Uterus (tissue), 4 donors: ENCODE data around the gene LRRC3. TPM values are rescaled to one million over a fixed set of nuclear protein-coding genes. Genes with fewer than 3 reads are reported as not detected.
"Not testable (repeated sequence)": the region's sequence is repeated elsewhere in the genome, so short reads cannot be mapped to it uniquely, and the experiment has no call there.

Experiments used
- DNase-seq, 2 donors: peaks; one replicate each; pipeline ENCODE4 v3.0.0-alpha.2; 2019 to 2020
- H3K27ac ChIP-seq, 2 donors: fragments of 200-600 bp; sonication (generic); 1 replicate in 1 of 2; 2 replicates in 1 of 2; pipeline ENCODE4 v1.5.1; 2016 to 2018
- H3K27me3 ChIP-seq, 2 donors: fragments of 200-600 bp; sonication (generic); one replicate each; pipeline ENCODE4 v1.5.1; 2018 to 2019; ENCODE audit warnings: control low read depth in 1 of 2
- H3K36me3 ChIP-seq, 2 donors: fragments of 200-600 bp; sonication (generic); one replicate each; pipeline ENCODE4 v1.5.1; 2019; ENCODE audit warnings: control low read depth in 1 of 2
- H3K4me1 ChIP-seq, 2 donors: fragments of 200-600 bp; sonication (generic); one replicate each; pipeline ENCODE4 v1.5.1; 2018 to 2019; ENCODE audit warnings: control low read depth in 1 of 2
- H3K4me3 ChIP-seq, 2 donors: fragments of 200-600 bp; sonication (generic); 1 replicate in 1 of 2; 2 replicates in 1 of 2; pipeline ENCODE4 v1.5.1; 2018 to 2019; ENCODE audit warnings: mild to moderate bottlenecking in 1 of 2
- H3K9me3 ChIP-seq, 2 donors: fragments of 200-600 bp; sonication (generic); one replicate each; pipeline ENCODE4 v1.5.1; 2019; ENCODE audit warnings: control low read depth in 1 of 2
- CTCF ChIP-seq, 4 experiments: fragments of 200-600 bp in 2 of 4; fragments of 450-650 bp in 2 of 4; sonication (generic) in 2 of 4; IDR thresholded peaks; one replicate each; pipeline ENCODE4 v1.5.1; 2016 to 2019; ENCODE audit warnings: antibody characterized with exemption in 4 of 4, mild to moderate bottlenecking in 2 of 4, moderate library complexity in 1 of 4
- POLR2A ChIP-seq, 2 donors: fragments of 450-650 bp; IDR thresholded peaks; one replicate each; pipeline ENCODE4 v1.6.1; 2016; ENCODE audit warnings: antibody characterized with exemption in 2 of 2, mild to moderate bottlenecking in 1 of 2, moderate library complexity in 1 of 2
- intact Hi-C: fragments of 100-400 bp; cut with DNase I; formaldehyde crosslinking; loops from one replicate; pipeline ENCODE4 v1.15.1; 2023; ENCODE audit warnings: low total_unique reads
- total RNA-seq, 4 donors: library from RNA; depleted of rRNA in 3 of 4; stranded (reverse); fragments of >200 nt in 3 of 4; gene quantifications; one replicate each; pipeline versions ENCODE4 v1.1.0 to v1.2.4, GENCODE V29; 2014 to 2023
- donor health status: DM: yes; HTN: yes; CAD: no.

The LRRC3 gene
- total RNA-seq, 4 donors from 2014 or later: under 0.01 to 2.3 (median 2.3) TPM; not detected in 1

GRCh38 chr21:44499631-44500030 lies 44.3 kb downstream of the LRRC3 start:
- no peak for DNase-seq
- Histone ChIP-seq H3K4me3 (no peak overlapping the region), H3K4me1 (no peaks in the 10 kb centered on the region), H3K36me3 (no peaks in the 10 kb centered on the region), H3K27ac (no peak overlapping the region), H3K9me3 (no peaks in the 10 kb centered on the region), H3K27me3 (no peaks in the 10 kb centered on the region)
- TF ChIP-seq CTCF (IDR thresholded peaks at IDR 0.05) (no peak), POLR2A (IDR thresholded peaks at IDR 0.05) (no peak)
- intact Hi-C loops: no loop called here

GRCh38 chr21:44500111-44500510 lies 44.8 kb downstream of the LRRC3 start:
- no peaks in the 10 kb centered on the region for H3K4me1 ChIP-seq
- H3K27me3 ChIP-seq: no peaks in the 10 kb centered on the region
- no peaks in the 10 kb centered on the region for H3K36me3 ChIP-seq
- H3K27ac ChIP-seq: no peak overlapping the region
- TF ChIP-seq POLR2A (IDR thresholded peaks at IDR 0.05) (no peak), CTCF (IDR thresholded peaks at IDR 0.05) (no peak)
- H3K4me3 ChIP-seq: no peak overlapping the region
- intact Hi-C loops: no loop called here
- DNase-seq: no peak
- no peaks in the 10 kb centered on the region for H3K9me3 ChIP-seq

GRCh38 chr21:44502171-44502958 lies 47.1 kb downstream of the LRRC3 start:
- Histone ChIP-seq H3K27me3 (no peaks in the 10 kb centered on the region), H3K4me1 (no peaks in the 10 kb centered on the region), H3K27ac (no peak overlapping the region), H3K4me3 (no peak overlapping the region), H3K36me3 (no peaks in the 10 kb centered on the region), H3K9me3 (no peaks in the 10 kb centered on the region)
- intact Hi-C loops: no loop called here
- DNase-seq: no peak
- TF ChIP-seq CTCF (IDR thresholded peaks at IDR 0.05) (no peak), POLR2A (IDR thresholded peaks at IDR 0.05) (no peak)

GRCh38 chr21:44503006-44503889 lies 47.9 kb downstream of the LRRC3 start:
- H3K9me3 ChIP-seq, DNase-seq, H3K27ac ChIP-seq, H3K4me1 ChIP-seq, H3K4me3 ChIP-seq, H3K27me3 ChIP-seq, intact Hi-C loops, H3K36me3 ChIP-seq: not testable (repeated sequence)

GRCh38 chr21:44503901-44504399 lies 48.6 kb downstream of the LRRC3 start:
- Histone ChIP-seq H3K9me3 (no peaks in the 10 kb centered on the region), H3K27me3 (no peaks in the 10 kb centered on the region), H3K27ac (no peak overlapping the region), H3K4me3 (no peak overlapping the region), H3K4me1 (no peaks in the 10 kb centered on the region), H3K36me3 (no peaks in the 10 kb centered on the region)
- no peak for TF ChIP-seq CTCF (IDR thresholded peaks at IDR 0.05)
- TF ChIP-seq POLR2A (IDR thresholded peaks at IDR 0.05): no peak
- no peak for DNase-seq
- intact Hi-C loops: no loop called here
